Stomach smooth muscle (tissue), 2 donors: Measurements from ENCODE around the gene ZNF423.

Experiments
- H3K27ac ChIP-seq: one replicate; pipeline ENCODE4 v1.7.0; 2013; ENCODE audit warnings: mild to moderate bottlenecking, low read length, inconsistent platforms
- H3K27me3 ChIP-seq, 2 donors: one replicate each; pipeline ENCODE4 v1.7.0; 2013; ENCODE audit warnings: low read length in 2 of 2; ENCODE audit not compliant: insufficient read depth in 2 of 2, control insufficient read depth in 1 of 2
- H3K36me3 ChIP-seq, 2 donors: one replicate each; pipeline ENCODE4 v1.7.0; 2013; ENCODE audit warnings: low read length in 2 of 2; ENCODE audit not compliant: control insufficient read depth in 2 of 2, insufficient read depth in 2 of 2
- H3K4me1 ChIP-seq: one replicate; pipeline ENCODE4 v1.7.0; 2013; ENCODE audit warnings: low read length; ENCODE audit not compliant: control insufficient read depth, insufficient read depth
- H3K4me3 ChIP-seq, 2 donors: one replicate each; pipeline ENCODE4 v1.7.0; 2013; ENCODE audit warnings: low read length in 2 of 2
- H3K9ac ChIP-seq, 2 donors: one replicate each; pipeline ENCODE4 v1.7.0; 2013; ENCODE audit warnings: low read length in 2 of 2, mild to moderate bottlenecking in 1 of 2
- H3K9me3 ChIP-seq, 2 donors: one replicate each; pipeline ENCODE4 v1.7.0; 2013; ENCODE audit warnings: low read length in 2 of 2; ENCODE audit not compliant: control insufficient read depth in 2 of 2
- donor health status: healthy.
- donor health status: Pancreatic carcinoma.

Gene ZNF423

DNA sequence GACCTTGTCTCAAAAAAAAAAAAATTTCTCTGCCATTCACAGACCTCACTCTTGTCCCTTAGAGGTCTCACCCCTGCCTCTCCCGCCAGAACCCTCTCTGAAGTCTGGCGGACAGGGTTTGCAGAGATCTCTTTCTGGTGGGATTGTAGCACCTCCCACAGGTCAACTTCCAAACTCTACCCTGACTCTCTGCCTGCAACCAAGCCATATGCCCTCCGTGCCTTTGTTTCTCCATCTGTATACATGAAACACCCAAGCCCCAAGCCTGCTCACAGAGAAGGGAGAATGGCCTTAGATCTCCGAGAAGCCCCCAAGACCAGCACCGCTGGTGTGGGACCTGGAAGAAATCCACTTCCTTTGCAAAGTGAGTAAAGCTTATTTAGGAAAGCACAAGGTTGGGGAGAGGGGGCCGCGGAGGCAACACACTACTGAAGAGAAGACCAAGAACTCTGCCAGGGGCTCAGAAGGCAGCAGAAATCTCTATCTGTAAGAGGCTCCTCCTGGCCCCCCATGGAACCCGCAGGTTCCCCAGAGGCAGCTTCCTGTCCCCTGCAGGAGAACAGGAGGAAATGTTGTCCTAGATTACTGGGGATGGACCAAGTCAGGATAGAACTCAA, 262.4 kb downstream of the ZNF423 start:
- no peak overlapping the region for H3K9ac ChIP-seq
- no peaks in the 10 kb centered on the region for H3K27me3 ChIP-seq
- H3K36me3 ChIP-seq: no peaks in the 10 kb centered on the region
- no peaks in the 10 kb centered on the region for H3K9me3 ChIP-seq
- peaks cover 24% of the 10 kb centered on the region for H3K4me1 ChIP-seq
- H3K27ac ChIP-seq: no peak overlapping the region
- no peak overlapping the region for H3K4me3 ChIP-seq

DNA sequence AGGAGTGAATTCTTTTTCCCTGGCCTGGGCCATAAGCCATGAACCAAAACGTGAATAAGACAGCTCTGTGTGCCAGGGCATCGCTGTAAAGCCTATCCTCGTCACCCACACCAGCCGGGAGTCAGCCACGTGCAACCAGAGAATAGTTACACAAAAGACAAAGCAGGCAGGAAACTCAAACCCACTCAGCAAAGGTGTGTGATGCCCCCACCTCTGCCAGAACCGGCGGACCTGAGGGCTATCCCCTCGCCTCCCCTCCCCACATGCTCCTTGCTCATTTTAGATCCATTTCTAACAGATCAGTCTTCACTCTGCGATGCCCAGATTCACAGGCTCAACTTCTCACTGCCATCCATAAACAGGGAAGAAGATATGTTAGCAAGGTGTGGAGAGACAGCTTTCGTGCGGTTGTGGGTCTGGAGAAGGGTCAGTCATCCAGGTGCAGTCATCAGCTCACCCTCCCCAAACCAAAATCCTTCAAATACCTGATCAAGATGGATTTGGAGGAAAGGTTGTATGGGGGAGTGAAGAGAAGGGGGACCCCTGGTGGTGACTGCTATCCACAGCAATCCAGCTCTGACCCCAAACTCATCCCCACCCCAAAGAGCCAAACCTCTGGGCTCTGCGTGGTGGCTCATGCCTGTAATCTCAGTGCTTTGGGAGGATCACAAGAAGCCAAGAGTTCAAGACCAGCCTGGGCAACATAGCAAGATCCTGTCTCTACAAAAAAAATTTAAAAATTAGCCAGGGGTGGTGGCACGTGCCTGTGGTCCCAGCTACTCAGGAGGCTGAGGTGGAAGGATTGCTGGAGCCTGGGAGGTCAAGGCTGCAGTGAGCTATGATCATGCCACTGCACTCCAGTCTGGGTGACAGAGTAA, 263.1 kb downstream of the ZNF423 start:
- peak overlapping the region in 1 of 2 donors; percentile 15 for H3K4me3 ChIP-seq
- no peaks in the 10 kb centered on the region for H3K36me3 ChIP-seq
- H3K27me3 ChIP-seq: no peaks in the 10 kb centered on the region
- H3K4me1 ChIP-seq: peaks cover 21% of the 10 kb centered on the region
- no peaks in the 10 kb centered on the region for H3K9me3 ChIP-seq
- no peak overlapping the region for H3K27ac ChIP-seq
- no peak overlapping the region for H3K9ac ChIP-seq

DNA sequence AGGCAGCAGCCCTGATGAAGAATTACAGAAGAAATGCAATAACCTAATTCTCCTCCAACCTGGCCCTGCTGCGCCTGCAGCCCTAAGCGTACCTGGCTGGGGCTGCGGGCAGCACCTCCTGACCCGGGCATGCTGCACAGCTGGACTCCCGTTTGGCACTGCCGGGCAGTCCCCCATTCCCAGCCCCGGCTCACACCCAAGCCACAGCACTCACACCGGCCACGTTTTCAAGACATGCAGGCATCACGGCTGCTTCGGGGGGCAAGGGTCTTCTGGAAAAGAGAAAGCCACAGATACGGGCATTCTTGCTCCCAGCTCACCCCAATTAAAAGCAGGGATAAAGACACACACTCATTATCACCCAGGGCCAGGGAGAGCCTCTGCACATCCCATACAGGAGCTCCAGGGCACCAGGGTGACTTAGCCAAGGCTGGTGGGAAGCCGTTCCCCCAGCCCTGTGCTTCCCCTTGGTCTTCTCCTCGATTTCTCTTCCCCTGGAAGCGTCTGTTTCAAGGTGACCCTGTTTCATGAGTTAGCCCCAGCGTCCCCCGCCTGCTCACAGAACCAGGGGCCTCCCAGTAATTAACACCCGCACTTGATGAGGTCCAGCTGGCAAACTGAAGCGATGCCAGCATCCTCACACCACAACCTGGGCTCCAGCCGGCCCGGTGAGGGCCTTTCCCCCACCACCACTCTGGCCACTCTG, 265.6 kb downstream of the ZNF423 start:
- no peak overlapping the region for H3K4me3 ChIP-seq
- no peaks in the 10 kb centered on the region for H3K36me3 ChIP-seq
- H3K9ac ChIP-seq: no peak overlapping the region
- no peaks in the 10 kb centered on the region for H3K27me3 ChIP-seq
- H3K4me1 ChIP-seq: peaks cover 16% of the 10 kb centered on the region
- H3K9me3 ChIP-seq: no peaks in the 10 kb centered on the region
- no peak overlapping the region for H3K27ac ChIP-seq

DNA sequence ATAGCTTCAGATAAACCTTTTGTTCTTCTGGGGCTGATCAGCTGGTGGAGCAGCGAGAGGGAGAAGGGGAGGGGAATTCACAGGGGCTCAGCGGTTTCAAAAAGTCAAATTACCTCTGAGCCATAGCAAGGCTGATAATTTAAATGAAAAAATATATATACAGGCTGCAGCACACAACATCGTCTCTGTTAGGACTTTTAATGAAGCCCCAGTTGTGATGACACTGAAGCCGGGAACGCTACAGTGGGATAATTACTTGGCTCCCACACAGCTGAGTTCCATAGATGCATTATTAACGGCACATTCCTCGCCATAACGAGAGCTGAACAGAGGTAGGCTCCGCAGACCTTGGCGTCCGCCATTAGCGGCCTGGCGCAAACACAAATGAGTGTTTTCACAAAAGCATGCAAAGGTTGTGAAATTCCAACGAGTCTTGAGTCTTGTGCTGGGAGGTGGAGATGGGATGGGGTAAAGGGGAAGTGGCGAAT, 266.3 kb downstream of the ZNF423 start:
- no peak overlapping the region for H3K9ac ChIP-seq
- no peak overlapping the region for H3K4me3 ChIP-seq
- no peak overlapping the region for H3K27ac ChIP-seq
- no peaks in the 10 kb centered on the region for H3K27me3 ChIP-seq
- H3K4me1 ChIP-seq: peaks cover 13% of the 10 kb centered on the region
- H3K36me3 ChIP-seq: no peaks in the 10 kb centered on the region
- no peaks in the 10 kb centered on the region for H3K9me3 ChIP-seq

DNA sequence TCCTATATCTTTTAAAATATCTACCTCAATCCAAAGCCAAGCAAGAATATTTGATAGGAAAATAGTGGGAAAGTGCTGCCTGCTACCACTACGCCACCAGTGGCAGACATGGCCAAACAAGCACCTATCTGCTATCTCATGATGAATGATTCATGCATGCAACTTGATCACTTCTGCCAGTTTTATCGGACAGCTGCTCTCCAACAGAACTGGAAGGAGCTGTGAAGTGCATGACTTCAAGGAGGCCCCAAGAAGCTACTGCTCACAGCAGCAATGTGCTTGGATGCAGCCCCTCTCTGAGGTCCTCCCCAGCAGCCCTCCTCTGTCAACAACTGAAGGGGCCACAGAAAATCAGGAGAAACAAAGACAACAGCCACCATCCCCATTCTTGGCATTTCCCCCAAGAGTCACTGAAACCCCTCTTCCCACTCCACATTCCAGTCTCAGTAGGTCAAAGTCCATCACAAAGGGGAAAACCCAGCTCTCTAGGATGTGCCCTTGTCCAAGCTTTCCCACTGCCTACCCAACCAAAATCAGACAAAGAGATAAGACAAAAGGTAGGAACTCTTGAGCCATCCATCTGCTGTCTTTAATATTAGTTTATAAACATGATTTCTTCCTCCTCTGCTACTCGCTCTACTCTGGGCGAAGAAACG, 267.1 kb downstream of the ZNF423 start:
- Histone ChIP-seq H3K9me3 (no peaks in the 10 kb centered on the region), H3K4me1 (peaks cover 13% of the 10 kb centered on the region), H3K27ac (no peak overlapping the region), H3K9ac (no peak overlapping the region), H3K4me3 (no peak overlapping the region), H3K36me3 (no peaks in the 10 kb centered on the region), H3K27me3 (no peaks in the 10 kb centered on the region)

DNA sequence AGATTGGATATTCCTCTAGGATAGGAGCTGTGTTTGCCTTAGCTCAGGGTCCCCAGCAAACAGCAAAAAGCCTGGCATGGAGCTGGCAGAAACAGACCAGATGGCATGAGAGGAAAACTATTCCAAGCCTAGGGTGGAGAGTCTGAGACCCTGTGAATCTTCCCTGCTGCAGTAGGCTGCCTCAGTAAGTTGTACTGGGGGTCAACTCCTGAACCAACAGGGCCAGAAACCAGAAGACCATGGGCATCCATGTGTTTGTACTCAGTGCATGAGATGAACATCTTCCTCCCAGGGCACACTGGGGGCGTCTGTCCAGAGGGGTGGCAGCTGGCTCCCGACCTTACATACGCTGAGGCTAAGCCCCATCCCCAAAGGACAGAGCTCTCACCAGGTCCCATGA, 267.9 kb downstream of the ZNF423 start:
- Histone ChIP-seq H3K27me3 (no peaks in the 10 kb centered on the region), H3K4me3 (no peak overlapping the region), H3K36me3 (no peaks in the 10 kb centered on the region), H3K4me1 (peaks cover 13% of the 10 kb centered on the region), H3K9me3 (no peaks in the 10 kb centered on the region), H3K27ac (no peak overlapping the region), H3K9ac (no peak overlapping the region)

DNA sequence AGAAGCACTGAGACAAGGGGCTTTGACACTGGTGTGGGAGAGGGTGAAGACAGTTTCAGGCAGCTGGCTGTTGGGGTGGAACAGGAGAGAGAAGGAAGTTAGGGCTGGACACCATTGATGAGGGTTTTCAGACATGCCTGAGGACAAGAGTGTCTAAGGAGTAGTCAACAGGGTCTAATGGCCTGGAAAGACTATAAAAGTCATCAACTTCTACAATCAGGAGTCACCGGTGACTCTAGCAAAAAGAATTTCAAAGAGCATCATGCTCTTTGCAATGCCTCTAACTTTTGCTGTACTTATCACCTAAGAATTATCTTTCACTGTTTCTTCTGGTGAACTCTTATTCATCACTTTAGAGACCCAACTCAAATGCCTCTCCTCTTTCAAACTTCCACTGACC, 268.4 kb downstream of the ZNF423 start:
- no peak overlapping the region for H3K9ac ChIP-seq
- peaks cover 13% of the 10 kb centered on the region for H3K4me1 ChIP-seq
- no peaks in the 10 kb centered on the region for H3K27me3 ChIP-seq
- H3K27ac ChIP-seq: no peak overlapping the region
- H3K36me3 ChIP-seq: no peaks in the 10 kb centered on the region
- H3K4me3 ChIP-seq: peak overlapping the region in 1 of 2 donors; percentile 58
- H3K9me3 ChIP-seq: no peaks in the 10 kb centered on the region

DNA sequence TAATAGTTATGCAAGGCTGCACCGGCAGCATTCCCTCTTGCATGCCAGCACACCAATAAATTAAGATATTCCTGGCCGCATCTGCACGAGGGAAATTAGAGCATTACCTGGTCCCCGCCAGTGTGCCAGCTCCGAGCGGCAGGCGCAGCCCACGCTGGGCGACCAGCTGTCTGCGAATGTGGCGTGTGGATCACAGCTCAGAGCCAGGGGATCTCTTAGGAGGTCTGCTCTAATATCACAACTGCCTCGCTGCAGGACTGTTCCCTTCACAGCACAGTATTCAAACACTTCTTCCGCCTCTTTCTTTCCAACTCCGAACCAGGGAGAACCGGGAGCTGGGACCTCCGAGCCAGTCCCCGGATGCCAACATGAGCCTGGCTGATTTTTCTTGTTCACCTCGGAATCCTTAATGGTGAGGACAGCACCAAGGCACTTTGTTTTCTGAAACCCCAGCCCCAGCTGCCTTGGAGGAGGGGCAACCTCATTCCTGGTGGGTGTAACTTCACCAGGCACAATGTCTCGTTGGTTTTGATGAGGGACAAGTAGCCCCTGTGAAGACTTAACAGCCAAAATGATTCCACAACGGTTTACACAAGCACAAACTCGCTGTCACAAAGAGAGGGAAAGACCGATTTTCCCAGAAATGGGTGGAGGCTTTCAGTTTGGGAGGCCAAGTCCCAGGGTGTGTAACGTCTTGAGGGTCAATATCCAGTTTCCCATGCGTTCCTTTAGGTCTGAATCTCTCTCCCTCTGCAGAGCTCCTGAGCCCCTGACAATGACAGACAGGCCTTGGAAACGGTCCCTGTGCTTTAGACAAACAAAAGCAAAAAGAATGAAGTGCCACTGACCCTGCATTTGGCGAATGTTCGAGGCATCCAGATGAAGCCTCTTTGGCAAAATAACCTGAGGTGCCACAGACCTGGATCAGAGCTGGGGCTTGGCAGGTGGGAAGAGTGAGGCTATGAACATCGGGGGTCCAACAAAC, 269.2 kb downstream of the ZNF423 start:
- peaks cover 13% of the 10 kb centered on the region for H3K4me1 ChIP-seq
- peak overlapping the region in 1 of 2 donors; percentile 36 for H3K9ac ChIP-seq
- H3K4me3 ChIP-seq: peak overlapping the region in 1 of 2 donors; percentile 58
- H3K36me3 ChIP-seq: no peaks in the 10 kb centered on the region
- no peak overlapping the region for H3K27ac ChIP-seq
- H3K9me3 ChIP-seq: no peaks in the 10 kb centered on the region
- H3K27me3 ChIP-seq: no peaks in the 10 kb centered on the region

DNA sequence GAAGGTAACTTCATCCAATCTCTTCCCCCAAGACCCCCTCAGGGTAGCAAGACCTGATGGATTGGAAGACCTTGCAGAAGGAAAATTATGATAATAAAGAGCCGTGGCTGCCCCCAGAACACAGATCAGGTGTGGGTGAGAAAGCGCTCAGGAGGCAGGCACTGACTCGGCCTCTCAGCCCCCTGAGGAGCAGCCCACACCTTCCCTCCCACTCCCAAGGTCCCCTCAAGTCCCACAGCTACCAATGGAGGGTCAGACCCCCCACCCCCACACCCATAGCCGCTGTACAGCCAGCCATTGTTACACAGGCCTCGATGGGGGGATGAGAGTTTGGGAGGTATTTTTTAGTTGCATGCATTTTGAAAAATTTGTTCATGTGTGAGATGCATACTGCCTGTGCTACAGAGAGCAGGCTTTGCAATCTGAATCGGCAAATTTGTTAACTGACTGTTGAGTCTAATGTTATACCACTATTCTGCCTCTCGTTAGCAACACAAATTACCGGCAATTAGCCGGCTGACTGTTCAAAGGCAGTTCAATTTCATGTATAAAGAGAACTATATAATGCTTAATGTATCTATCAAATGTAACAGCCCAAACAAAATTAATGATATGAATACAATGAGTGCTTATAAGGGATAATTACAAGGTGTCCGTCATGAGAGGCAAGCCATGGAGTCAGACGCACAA, 270.6 kb downstream of the ZNF423 start:
- Histone ChIP-seq H3K27me3 (no peaks in the 10 kb centered on the region), H3K4me1 (peaks cover 13% of the 10 kb centered on the region), H3K9me3 (no peaks in the 10 kb centered on the region), H3K27ac (no peak overlapping the region), H3K36me3 (no peaks in the 10 kb centered on the region), H3K4me3 (no peak overlapping the region), H3K9ac (no peak overlapping the region)
